ENCODE results near the gene SYNE2.

DNA sequence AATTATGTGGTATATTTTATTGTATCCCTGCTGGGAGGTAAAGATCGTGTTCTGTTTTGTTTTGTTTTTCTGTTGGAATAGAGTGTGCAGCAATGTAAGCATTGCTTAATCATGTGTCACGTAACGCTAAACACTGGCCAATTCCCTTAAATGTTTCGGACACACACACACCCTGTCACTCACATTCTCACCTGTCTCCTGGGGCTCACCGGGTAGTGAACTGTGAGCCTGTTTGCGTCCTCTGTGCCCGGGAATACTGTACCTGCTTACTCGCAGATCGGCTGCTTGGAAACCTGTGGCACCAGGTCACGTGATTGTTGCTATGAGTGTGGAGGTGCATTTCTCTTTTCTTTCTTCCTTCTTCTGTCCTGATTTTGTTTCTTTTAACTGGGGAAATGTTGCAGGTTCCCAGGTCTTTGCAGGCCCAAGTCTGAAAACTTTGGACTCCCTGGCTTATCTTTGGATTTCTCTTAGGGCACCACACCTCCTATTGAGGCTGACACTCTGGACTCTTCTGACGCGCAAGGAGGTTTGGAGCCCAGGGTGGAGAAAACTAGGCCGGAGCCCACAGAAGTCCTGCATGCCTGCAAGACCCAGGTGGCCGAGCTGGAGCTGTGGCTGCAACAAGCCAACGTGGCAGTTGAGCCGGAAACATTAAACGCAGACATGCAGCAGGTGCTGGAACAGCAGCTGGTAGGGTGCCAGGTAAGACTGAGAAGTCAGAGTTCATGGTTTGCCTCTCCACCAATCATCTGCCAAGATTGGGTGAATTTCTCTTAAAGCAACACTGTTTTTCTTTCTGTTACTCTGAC, 260.3 kb downstream of the SYNE2 start:
- TF ChIP-seq, protein P1, sequence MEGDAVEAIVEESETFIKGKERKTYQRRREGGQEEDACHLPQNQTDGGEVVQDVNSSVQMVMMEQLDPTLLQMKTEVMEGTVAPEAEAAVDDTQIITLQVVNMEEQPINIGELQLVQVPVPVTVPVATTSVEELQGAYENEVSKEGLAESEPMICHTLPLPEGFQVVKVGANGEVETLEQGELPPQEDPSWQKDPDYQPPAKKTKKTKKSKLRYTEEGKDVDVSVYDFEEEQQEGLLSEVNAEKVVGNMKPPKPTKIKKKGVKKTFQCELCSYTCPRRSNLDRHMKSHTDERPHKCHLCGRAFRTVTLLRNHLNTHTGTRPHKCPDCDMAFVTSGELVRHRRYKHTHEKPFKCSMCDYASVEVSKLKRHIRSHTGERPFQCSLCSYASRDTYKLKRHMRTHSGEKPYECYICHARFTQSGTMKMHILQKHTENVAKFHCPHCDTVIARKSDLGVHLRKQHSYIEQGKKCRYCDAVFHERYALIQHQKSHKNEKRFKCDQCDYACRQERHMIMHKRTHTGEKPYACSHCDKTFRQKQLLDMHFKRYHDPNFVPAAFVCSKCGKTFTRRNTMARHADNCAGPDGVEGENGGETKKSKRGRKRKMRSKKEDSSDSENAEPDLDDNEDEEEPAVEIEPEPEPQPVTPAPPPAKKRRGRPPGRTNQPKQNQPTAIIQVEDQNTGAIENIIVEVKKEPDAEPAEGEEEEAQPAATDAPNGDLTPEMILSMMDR (IDR thresholded peaks at IDR 0.05): no peak
- peak; percentile 7 for TF ChIP-seq POLR2AphosphoS5 (IDR thresholded peaks at IDR 0.05)
- TF ChIP-seq POLR2A (IDR thresholded peaks at IDR 0.05): no peak

Data from gastroesophageal sphincter (tissue), 3 donors.